H9 (cell line): ENCODE data around the gene CD48. TPM values are rescaled to one million over a fixed set of nuclear protein-coding genes. Genes with fewer than 3 reads are reported as not detected.

ENCODE experiments used
- DNase-seq: peaks from one replicate; pipeline ENCODE4 v3.0.0-alpha.2; 2017
- H2AFZ ChIP-seq: one replicate; pipeline ENCODE4 v1.6.1; 2013; ENCODE audit warnings: mild to moderate bottlenecking, low read length, control low read depth, moderate library complexity
- H2AK5ac ChIP-seq: 2 replicates; pipeline ENCODE4 v1.6.1; 2013; ENCODE audit warnings: low read length, control low read depth, mixed read lengths; ENCODE audit not compliant: insufficient read length
- H2BK120ac ChIP-seq: one replicate; pipeline ENCODE4 v1.6.1; 2013; ENCODE audit warnings: low read depth, mild to moderate bottlenecking, low read length, control low read depth, inconsistent platforms; ENCODE audit not compliant: poor library complexity, severe bottlenecking
- H2BK12ac ChIP-seq: 2 replicates; pipeline ENCODE4 v1.6.1; 2013; ENCODE audit warnings: low read length, control low read depth, mixed read lengths, low read depth; ENCODE audit not compliant: insufficient read length
- H2BK15ac ChIP-seq: 2 replicates; pipeline ENCODE4 v1.6.1; 2013; ENCODE audit warnings: low read depth, low read length, control low read depth
- H2BK20ac ChIP-seq: one replicate; pipeline ENCODE4 v1.6.1; 2013; ENCODE audit warnings: low read depth, mild to moderate bottlenecking, low read length, control low read depth, inconsistent platforms; ENCODE audit not compliant: poor library complexity, severe bottlenecking
- H2BK5ac ChIP-seq: 2 replicates; pipeline ENCODE4 v1.6.1; 2013; ENCODE audit warnings: low read length, control low read depth, mixed read lengths; ENCODE audit not compliant: insufficient read length
- H3K14ac ChIP-seq: 2 replicates; pipeline ENCODE4 v1.6.1; 2013; ENCODE audit warnings: low read length, control low read depth; ENCODE audit not compliant: insufficient read depth
- H3K18ac ChIP-seq: 2 replicates; pipeline ENCODE4 v1.6.1; 2013; ENCODE audit warnings: low read depth, mild to moderate bottlenecking, mixed read lengths, low read length, control low read depth; ENCODE audit not compliant: insufficient read length
- H3K23ac ChIP-seq: 2 replicates; pipeline ENCODE4 v1.6.1; 2013; ENCODE audit warnings: low read length, control low read depth, mixed read lengths, low read depth; ENCODE audit not compliant: insufficient read length
- H3K23me2 ChIP-seq: 2 replicates; pipeline ENCODE4 v1.6.1; 2013; ENCODE audit warnings: low read depth, mild to moderate bottlenecking, mixed read lengths, low read length, control low read depth; ENCODE audit not compliant: insufficient read length, poor library complexity, severe bottlenecking
- H3K27ac ChIP-seq: 2 replicates; pipeline ENCODE4 v1.5.1; 2013; ENCODE audit warnings: low read length, control low read depth, mixed read lengths, low read depth; ENCODE audit not compliant: insufficient read length
- H3K27me3 ChIP-seq: 2 replicates; pipeline ENCODE4 v1.6.1; 2013; ENCODE audit warnings: low read length, control low read depth, inconsistent platforms; ENCODE audit not compliant: insufficient read depth
- H3K4ac ChIP-seq: 2 replicates; pipeline ENCODE4 v1.6.1; 2013; ENCODE audit warnings: low read depth, mild to moderate bottlenecking, control low read depth, inconsistent platforms, low read length, moderate library complexity
- H3K4me1 ChIP-seq: 2 replicates; pipeline ENCODE4 v1.6.1; 2013; ENCODE audit warnings: low read length, control low read depth, inconsistent platforms; ENCODE audit not compliant: insufficient read depth
- H3K4me2 ChIP-seq: 2 replicates; pipeline ENCODE4 v1.6.1; 2013; ENCODE audit warnings: low read length, control low read depth, mixed read lengths; ENCODE audit not compliant: insufficient read length, insufficient read depth
- H3K56ac ChIP-seq: 2 replicates; pipeline ENCODE4 v1.6.1; 2013; ENCODE audit warnings: low read depth, mild to moderate bottlenecking, mixed read lengths, low read length, control low read depth; ENCODE audit not compliant: insufficient read length
- H3K79me1 ChIP-seq: 2 replicates; pipeline ENCODE4 v1.6.1; 2013; ENCODE audit warnings: low read depth, mild to moderate bottlenecking, moderate library complexity, low read length, control low read depth, inconsistent platforms; ENCODE audit not compliant: insufficient read depth, poor library complexity, severe bottlenecking
- H3K79me2 ChIP-seq: 2 replicates; pipeline ENCODE4 v1.6.1; 2013; ENCODE audit warnings: low read length, control low read depth, inconsistent platforms; ENCODE audit not compliant: insufficient read depth
- H3K9ac ChIP-seq: 2 replicates; pipeline ENCODE4 v1.6.1; 2013; ENCODE audit warnings: low read length, control low read depth, mixed read lengths; ENCODE audit not compliant: insufficient read length; ENCODE audit errors: extremely low read depth
- H3K9me3 ChIP-seq: one replicate; pipeline ENCODE4 v1.6.1; 2013; ENCODE audit warnings: low read depth, low read length, inconsistent platforms; ENCODE audit not compliant: control insufficient read depth
- H3T11ph ChIP-seq: one replicate; pipeline ENCODE4 v1.6.1; 2013; ENCODE audit warnings: mild to moderate bottlenecking, low read length, control low read depth, inconsistent platforms
- H4K20me1 ChIP-seq: one replicate; pipeline ENCODE4 v1.6.1; 2013; ENCODE audit not compliant: control insufficient read depth, insufficient read length, insufficient read depth
- H4K5ac ChIP-seq: 2 replicates; pipeline ENCODE4 v1.6.1; 2013; ENCODE audit warnings: low read depth, mild to moderate bottlenecking, mixed read lengths, low read length, control low read depth; ENCODE audit not compliant: insufficient read length
- H4K8ac ChIP-seq: replicated peaks from 2 replicates; pipeline ENCODE4 v1.6.1; 2013; ENCODE audit warnings: low read length, control low read depth, mixed read lengths, low read depth; ENCODE audit not compliant: insufficient read length
- H4K91ac ChIP-seq: 2 replicates; pipeline ENCODE4 v1.6.1; 2013; ENCODE audit warnings: low read depth, mild to moderate bottlenecking, moderate library complexity, mixed read lengths, low read length, control low read depth; ENCODE audit not compliant: insufficient read length
- H3K27ac Mint-ChIP-seq, 3 experiments: 2 replicates in 2 of 3; 3 replicates in 1 of 3; pipeline ENCODE4 v1.8.0; 2020 to 2021; ENCODE audit warnings: mixed read lengths in 3 of 3, mild to moderate bottlenecking in 1 of 3, moderate library complexity in 1 of 3
- H3K27me3 Mint-ChIP-seq: 2 replicates; pipeline ENCODE4 v1.8.0; 2021; ENCODE audit warnings: low read depth, mild to moderate bottlenecking, moderate library complexity, mixed read lengths
- H3K36me3 Mint-ChIP-seq, 3 experiments: 2 replicates in 2 of 3; 3 replicates in 1 of 3; pipeline ENCODE4 v1.8.0; 2020 to 2021; ENCODE audit warnings: low read depth in 3 of 3, mixed read lengths in 3 of 3; ENCODE audit not compliant: insufficient read depth in 1 of 3
- H3K4me1 Mint-ChIP-seq, 2 experiments: 2 replicates each; pipeline ENCODE4 v1.8.0; 2020; ENCODE audit warnings: mixed read lengths in 2 of 2
- H3K4me3 Mint-ChIP-seq, 2 experiments: 2 replicates in 1 of 2; 3 replicates in 1 of 2; pipeline ENCODE4 v1.8.0; 2020 to 2021; ENCODE audit warnings: mild to moderate bottlenecking in 2 of 2, mixed read lengths in 2 of 2, moderate library complexity in 1 of 2
- H3K9me3 Mint-ChIP-seq, 2 experiments: 2 replicates in 1 of 2; 3 replicates in 1 of 2; pipeline ENCODE4 v1.8.0; 2020; ENCODE audit warnings: mild to moderate bottlenecking in 2 of 2, mixed read lengths in 2 of 2, moderate library complexity in 1 of 2
- CTCF ChIP-seq: fragments of 200-600 bp; sonication (generic); conservative IDR thresholded peaks from 3 replicates; pipeline ENCODE4 v1.8.0; 2021; ENCODE audit warnings: antibody characterized with exemption, mild to moderate bottlenecking
- WGBS: extraction: QIAGEN DNeasy Blood & Tissue Kit; methylation state at CpG from one replicate; pipeline ENCODE4 v1.1.7; 2013; ENCODE audit warnings: missing lambda C conversion rate, low lambda C conversion rate, mixed read lengths; ENCODE audit not compliant: insufficient read length; ENCODE audit errors: extremely low coverage; 5-methylcytosine and 5-hydroxymethylcytosine counted together
- total RNA-seq: library from RNA; stranded (reverse); gene quantifications from 2 replicates; pipeline ENCODE4 v1.2.1, GENCODE V29; 2021

Gene CD48
- total RNA-seq, 1 experiment from 2014 or later, result not detected

- H4K8ac ChIP-seq, result no peak overlapping the region
- no peaks in the 10 kb centered on the region for H3K79me1 ChIP-seq
- Mint-ChIP-seq H3K9me3 (no peaks in the 10 kb centered on the region), H3K4me1 (peaks cover 15 to 17% of the 10 kb centered on the region in 2 experiments), H3K27me3 (peaks cover 6% of the 10 kb centered on the region; the same call in 1 of the 2 replicates), H3K27ac (no peak overlapping the region), H3K4me3 (no peak overlapping the region), H3K36me3 (no peaks in the 10 kb centered on the region; a peak in 1 of 7 replicates)
- no peaks in the 10 kb centered on the region for H3K9me3 ChIP-seq
- TF ChIP-seq CTCF, result no peak
- H2AFZ ChIP-seq, result no peak overlapping the region
- no peak overlapping the region for H3K9ac ChIP-seq
- no CpG with 5 or more reads among the region's 8 CpGs for WGBS
- no peaks in the 10 kb centered on the region; the same call in 1 of the 2 replicates for H3K4me1 ChIP-seq
- H3K23ac ChIP-seq, result no peak overlapping the region
- H2BK120ac ChIP-seq, result no peak overlapping the region
- H3K4me2 ChIP-seq, result no peak overlapping the region
- H3K4ac ChIP-seq, result no peak overlapping the region
- no peak overlapping the region for H4K5ac ChIP-seq
- H2BK15ac ChIP-seq, result no peak overlapping the region
- no peak overlapping the region for H3K18ac ChIP-seq
- no peak for DNase-seq
- H3K14ac ChIP-seq, result no peak overlapping the region
- no peak overlapping the region for H4K91ac ChIP-seq
- H2BK20ac ChIP-seq, result no peak overlapping the region
- no peak overlapping the region for H2BK5ac ChIP-seq
- H2AK5ac ChIP-seq, result no peak overlapping the region
- H4K20me1 ChIP-seq, result no peaks in the 10 kb centered on the region
- no peak overlapping the region for H3K27ac ChIP-seq
- no peaks in the 10 kb centered on the region; the same call in 1 of the 2 replicates for H3K27me3 ChIP-seq
- H3K79me2 ChIP-seq, result no peaks in the 10 kb centered on the region
- no peak overlapping the region for H2BK12ac ChIP-seq
- H3T11ph ChIP-seq, result no peak overlapping the region
- H3K56ac ChIP-seq, result no peak overlapping the region
- no peaks in the 10 kb centered on the region for H3K23me2 ChIP-seq
Measured at GRCh38 chr1:160641323-160642280, 70.0 kb downstream of the CD48 start.
